Raji (cell line): ENCODE data around the gene PALMD.

ENCODE experiments used
- POLR2A ChIP-seq: IDR thresholded peaks from 2 replicates; pipeline ENCODE4 v1.6.1; 2011; ENCODE audit warnings: low read depth, low read length, control low read depth; ENCODE audit not compliant: insufficient read depth

Gene PALMD

DNA sequence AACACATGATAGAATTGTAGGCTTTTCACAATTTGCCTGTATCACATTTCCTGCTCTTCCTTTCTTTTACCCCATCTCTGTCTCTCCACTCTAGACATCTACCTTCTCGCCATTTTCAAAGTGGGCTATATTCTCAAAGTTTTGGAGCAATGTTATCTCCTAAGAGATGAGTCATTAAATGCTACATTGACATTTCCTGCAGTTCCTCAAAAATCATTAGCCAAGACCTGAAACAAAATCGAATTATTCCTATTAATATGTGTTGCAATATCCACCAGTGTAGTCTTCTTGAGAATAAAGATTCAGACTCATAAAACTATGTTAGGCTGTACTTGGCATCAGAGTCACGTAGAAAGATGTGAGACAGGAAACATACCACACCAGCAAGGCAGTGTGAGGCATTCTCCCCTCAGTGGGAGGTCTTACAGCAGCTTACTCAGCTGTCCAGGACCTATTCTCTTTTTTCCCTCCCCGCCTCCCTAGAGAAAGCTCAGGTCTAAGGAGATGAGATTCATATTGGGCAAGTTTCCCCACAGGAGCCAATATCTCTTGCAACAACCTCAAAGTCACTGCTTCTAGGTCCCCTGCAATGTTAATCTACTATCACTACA is 81.8 kb downstream of the PALMD start:
- TF ChIP-seq POLR2A = no peak

DNA sequence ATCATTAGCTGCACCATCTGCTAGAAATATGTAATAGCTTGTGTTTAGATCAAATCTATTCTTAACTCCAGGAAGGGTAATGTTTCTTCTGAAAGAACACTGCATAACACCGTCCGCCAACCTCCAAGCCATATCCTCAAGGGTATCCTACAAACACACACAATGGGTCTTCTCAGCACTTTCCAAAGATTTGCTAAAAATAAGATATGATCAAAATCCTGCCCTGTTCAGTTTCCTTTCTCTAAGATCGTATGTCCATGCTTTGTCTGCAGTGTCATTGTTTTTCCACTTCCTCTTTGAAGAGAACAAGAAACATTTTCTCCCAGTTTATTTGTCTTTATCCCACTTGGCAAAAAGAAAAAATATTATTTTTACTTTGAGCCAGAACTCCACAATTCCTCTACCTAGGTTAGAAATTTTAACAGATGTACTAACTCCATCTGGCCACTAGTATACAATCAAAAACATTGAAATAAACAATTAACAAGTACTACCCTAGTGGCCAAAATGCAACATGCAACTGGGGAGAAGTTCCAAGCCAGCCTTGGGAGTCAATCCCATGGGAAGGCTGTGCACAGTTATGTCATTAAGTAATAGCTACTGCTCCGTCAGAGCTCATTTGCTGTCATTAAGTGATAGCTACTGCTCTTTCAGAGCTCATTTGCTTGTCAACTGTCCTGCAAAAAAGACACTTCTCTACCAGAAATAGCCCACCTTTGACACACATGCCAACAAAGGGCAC is 82.8 kb downstream of the PALMD start:
- no peak for TF ChIP-seq POLR2A

DNA sequence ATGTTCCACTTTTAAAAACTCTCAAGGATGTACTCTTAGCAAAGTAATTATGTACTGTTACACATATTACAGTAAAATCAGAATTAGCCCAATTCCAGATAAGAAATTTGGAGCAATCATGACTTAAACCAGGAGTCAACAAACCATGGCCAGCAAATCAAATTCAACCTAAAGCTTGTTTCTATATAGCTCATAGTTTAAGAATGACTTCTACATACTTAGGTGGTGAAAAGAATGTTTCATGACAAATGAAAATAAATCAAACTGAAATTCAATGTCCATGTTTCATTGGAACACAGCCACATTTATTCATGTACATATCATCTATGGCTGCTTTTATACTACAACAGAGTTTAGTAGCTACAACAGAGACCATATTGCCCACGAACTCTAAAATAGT is 85.5 kb downstream of the PALMD start:
- TF ChIP-seq POLR2A = no peak

DNA sequence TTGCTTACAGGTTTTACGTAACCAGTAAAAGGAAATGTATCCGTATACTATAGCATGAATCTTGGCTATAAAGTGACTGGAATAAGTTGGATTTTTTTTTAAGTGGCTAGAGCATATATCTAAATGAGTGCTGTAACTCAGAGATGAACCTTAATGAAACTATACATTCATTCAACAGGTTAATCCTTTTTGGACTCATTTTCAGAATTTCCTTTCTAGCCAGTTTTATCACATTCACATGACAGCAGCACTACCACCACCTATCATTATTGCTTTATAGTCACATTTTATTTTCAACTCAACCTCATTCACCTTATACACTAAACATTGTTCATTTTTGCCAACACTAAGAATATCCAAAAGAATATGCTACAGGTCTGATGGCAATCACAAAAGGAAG is 89.9 kb downstream of the PALMD start:
- no peak for TF ChIP-seq POLR2A

DNA sequence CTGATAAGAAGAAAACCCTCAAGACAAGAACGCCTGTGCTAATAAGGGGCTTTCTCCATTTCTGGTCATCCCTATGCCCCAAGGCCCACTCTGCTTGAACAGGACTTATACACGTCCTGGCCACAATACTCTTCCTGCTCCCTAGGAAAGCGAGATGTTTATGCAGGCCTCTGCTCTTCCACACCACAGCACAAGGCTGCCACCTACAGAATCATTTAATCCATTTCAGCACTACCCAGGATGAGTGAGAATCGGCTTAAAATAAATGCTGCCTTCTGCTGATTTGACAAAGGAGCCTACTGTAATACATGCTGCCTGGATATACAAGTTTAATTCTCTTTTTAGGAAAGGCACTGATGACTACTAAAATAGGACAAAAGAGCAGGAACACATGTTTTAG is 91.1 kb downstream of the PALMD start:
- TF ChIP-seq POLR2A = no peak

DNA sequence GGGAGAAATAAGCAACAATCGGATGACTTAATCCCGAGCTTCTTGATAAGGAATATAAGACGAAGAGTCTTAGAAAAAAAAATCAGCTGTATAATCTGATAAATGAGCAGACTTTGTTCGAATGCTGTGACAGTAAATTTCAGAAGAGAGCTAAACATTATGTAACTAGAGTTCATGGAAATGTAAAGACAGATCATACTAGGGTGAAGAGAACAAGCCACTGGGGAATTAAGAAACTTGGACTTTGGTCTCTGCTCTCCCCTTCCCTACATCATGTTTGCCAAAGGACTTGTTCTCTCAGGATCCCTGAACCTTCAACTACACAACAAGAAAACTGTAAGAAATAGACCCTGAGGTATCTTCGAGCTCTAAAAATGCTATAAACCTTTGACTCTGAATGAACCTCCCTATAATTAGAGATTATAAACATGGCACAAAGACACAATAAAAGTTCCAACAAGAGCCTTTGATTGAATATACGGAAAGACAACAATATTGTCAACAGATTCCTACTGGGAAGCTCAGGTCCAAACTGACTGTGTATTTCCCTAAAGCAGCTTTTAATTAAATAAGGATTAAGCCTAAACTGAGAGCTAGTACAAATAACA is 93.0 kb downstream of the PALMD start:
- TF ChIP-seq POLR2A = no peak

DNA sequence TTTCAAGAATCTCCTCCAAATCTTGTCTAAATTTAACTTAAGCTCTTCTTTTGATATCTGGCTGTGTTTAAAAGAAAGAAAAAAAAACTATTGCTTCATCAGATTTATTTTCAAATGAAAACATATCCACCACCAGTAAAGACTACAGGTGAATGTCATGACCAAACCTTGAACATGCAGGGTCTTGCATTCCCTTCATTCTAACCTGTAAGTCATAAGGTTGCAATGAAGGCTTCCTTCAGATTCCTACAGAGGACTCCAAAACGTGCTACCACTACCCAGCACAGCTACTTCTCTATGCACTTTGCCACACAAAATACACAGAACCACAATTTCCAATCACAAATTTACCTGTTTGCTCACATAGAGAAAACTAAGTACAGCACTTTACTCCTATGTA is 94.2 kb downstream of the PALMD start:
- no peak for TF ChIP-seq POLR2A
